ENCODE results near the gene CPNE4. TPM values are rescaled to one million over a fixed set of nuclear protein-coding genes. Genes with fewer than 3 reads are reported as not detected.
A peak's percentile ranks its signal among the peaks of the same experiment; 100 is the strongest.

The CPNE4 gene
- total RNA-seq, 4 donors from 2014 or later = 0.17 to 0.52 TPM; not detected in 2

DNA sequence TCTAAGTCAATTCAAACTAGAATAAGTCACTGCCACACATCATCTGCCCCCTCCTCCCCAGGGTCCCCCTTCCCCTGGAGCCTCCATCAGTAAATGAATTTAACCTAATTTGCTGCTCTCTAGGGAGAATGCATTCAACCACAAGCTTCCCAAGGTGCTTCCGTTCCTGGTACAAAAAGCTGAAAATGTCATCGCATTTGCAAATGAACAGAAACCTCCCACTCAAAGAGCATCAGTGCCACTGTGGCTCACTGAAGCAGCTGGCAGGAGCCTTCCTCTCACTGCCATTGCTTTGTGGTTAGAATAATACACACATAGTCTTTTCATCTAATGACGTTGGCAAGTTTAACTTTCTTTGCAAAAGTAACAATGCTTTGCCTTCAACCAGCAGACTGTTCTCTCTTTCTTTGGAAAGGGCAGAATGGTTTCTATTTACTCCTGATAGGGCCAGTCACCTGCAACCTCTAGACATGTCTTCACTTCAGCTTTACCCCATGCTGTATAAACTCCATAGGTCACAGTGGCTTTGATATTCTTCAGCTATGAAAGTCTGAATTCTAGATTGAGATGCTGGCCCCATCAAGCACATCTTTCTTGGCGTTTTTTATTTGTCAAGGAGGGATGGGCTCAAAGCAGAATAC lies 238.1 kb downstream of the CPNE4 start:
- peaks cover 0 to 9% (median 0%) of the 10 kb centered on the region in 4 donors for H3K4me1 ChIP-seq
- TF ChIP-seq POLR2A (IDR thresholded peaks at IDR 0.05; ENCODE audit: low read depth) = no peak
- TF ChIP-seq, protein P1, sequence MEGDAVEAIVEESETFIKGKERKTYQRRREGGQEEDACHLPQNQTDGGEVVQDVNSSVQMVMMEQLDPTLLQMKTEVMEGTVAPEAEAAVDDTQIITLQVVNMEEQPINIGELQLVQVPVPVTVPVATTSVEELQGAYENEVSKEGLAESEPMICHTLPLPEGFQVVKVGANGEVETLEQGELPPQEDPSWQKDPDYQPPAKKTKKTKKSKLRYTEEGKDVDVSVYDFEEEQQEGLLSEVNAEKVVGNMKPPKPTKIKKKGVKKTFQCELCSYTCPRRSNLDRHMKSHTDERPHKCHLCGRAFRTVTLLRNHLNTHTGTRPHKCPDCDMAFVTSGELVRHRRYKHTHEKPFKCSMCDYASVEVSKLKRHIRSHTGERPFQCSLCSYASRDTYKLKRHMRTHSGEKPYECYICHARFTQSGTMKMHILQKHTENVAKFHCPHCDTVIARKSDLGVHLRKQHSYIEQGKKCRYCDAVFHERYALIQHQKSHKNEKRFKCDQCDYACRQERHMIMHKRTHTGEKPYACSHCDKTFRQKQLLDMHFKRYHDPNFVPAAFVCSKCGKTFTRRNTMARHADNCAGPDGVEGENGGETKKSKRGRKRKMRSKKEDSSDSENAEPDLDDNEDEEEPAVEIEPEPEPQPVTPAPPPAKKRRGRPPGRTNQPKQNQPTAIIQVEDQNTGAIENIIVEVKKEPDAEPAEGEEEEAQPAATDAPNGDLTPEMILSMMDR (IDR thresholded peaks at IDR 0.05) = no peak
- TF ChIP-seq EP300 (IDR thresholded peaks at IDR 0.05) = no peak
- TF ChIP-seq POLR2AphosphoS5 (IDR thresholded peaks at IDR 0.05) = no peak
- no peak for DNase-seq (ENCODE audit: extremely low spot score)
- 45% methylated on average over 4 of the region's 4 CpGs for WGBS
- no peak overlapping the region for H3K4me3 ChIP-seq
- H3K9me3 ChIP-seq = no peaks in the 10 kb centered on the region
- H3K27me3 ChIP-seq = no peaks in the 10 kb centered on the region
- no peak overlapping the region for H3K27ac ChIP-seq (replicated peaks in 1 of 4)
- intact Hi-C loops (cut with DNase I) = loop anchor here (5.0 kb wide), 1 partner anchor 231 kb away; no protein-coding TSS in a partner anchor
- H3K36me3 ChIP-seq = no peaks in the 10 kb centered on the region

DNA sequence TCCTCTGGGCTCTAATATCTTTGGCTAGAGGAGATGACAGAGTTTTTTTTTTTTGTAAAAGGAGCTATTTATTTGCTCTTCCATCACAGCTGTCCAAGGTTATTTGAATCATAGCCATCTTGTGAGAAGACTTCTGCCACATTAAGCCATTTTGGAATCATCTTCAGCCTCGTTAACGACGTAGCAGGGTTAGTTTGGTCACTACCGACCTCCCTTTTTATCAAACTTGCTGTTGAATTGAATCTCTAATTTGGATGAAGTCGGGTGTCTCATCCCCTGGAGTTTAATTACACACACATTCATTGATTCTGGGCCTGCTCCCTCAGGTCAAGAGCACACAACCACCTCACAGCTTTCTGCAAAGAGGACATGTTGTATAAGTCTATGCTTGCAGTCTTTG lies 238.7 kb downstream of the CPNE4 start:
- H3K27ac ChIP-seq (replicated peaks in 1 of 4) = no peak overlapping the region
- no peak for DNase-seq (ENCODE audit: extremely low spot score)
- no peak overlapping the region for H3K4me3 ChIP-seq
- TF ChIP-seq EP300 (IDR thresholded peaks at IDR 0.05) (no peak), POLR2AphosphoS5 (IDR thresholded peaks at IDR 0.05) (no peak), POLR2A (IDR thresholded peaks at IDR 0.05; ENCODE audit: low read depth) (no peak)
- TF ChIP-seq, protein P1 (IDR thresholded peaks at IDR 0.05) = no peak
- H3K9me3 ChIP-seq = no peaks in the 10 kb centered on the region
- H3K36me3 ChIP-seq = no peaks in the 10 kb centered on the region
- peaks cover 0 to 9% (median 0%) of the 10 kb centered on the region in 4 donors for H3K4me1 ChIP-seq
- H3K27me3 ChIP-seq = no peaks in the 10 kb centered on the region
- intact Hi-C loops (cut with DNase I) = loop anchor here (5.0 kb wide), 1 partner anchor 231 kb away; no protein-coding TSS in a partner anchor
- WGBS = 90% methylated on average over 5 of the region's 5 CpGs

DNA sequence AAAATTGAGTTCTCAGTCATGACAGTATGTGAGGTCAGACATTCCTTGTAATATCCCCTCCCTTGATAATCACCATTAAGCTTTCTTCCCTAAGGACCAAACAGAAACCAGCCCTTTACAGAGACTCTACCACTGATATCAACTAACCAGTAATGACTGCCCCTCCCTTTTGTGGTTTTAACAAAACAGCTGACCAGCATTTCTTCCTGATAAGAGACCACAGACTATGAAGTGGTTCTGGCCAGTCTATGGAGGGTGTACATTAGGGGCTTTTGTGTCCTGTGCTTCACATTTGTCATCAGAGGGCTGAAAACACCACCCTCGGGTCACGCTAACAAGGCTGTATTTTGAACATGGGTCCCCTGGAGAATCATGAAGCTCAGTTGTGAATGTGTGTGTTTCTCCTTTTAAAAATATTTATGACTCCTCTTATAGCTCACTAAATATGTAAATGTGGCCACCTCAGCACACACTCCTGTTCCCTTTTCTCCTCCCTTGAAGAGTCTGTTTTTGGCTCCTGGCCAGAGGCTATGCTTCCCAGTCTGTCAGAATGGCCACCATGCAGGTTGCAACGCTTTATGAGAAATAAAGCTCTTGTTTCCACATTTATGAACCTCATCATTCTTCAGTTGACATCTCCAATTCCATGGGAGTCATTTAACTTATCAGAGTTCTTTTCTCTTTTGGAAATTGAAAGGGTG lies 239.3 kb downstream of the CPNE4 start:
- intact Hi-C loops (cut with DNase I) = loop anchor here (5.0 kb wide), 1 partner anchor 232 kb away; no protein-coding TSS in a partner anchor
- 91% methylated on average over 3 of the region's 3 CpGs for WGBS
- no peak for TF ChIP-seq EP300 (IDR thresholded peaks at IDR 0.05)
- no peak for TF ChIP-seq POLR2AphosphoS5 (IDR thresholded peaks at IDR 0.05)
- TF ChIP-seq POLR2A (IDR thresholded peaks at IDR 0.05; ENCODE audit: low read depth) = no peak
- TF ChIP-seq, protein P1 (IDR thresholded peaks at IDR 0.05) = no peak
- H3K4me1 ChIP-seq = peaks cover 0 to 9% (median 0%) of the 10 kb centered on the region in 4 donors
- no peak overlapping the region for H3K27ac ChIP-seq (replicated peaks in 1 of 4)
- no peak for DNase-seq (ENCODE audit: extremely low spot score)
- no peaks in the 10 kb centered on the region for H3K27me3 ChIP-seq
- no peaks in the 10 kb centered on the region for H3K9me3 ChIP-seq
- H3K4me3 ChIP-seq = no peak overlapping the region
- no peaks in the 10 kb centered on the region for H3K36me3 ChIP-seq

DNA sequence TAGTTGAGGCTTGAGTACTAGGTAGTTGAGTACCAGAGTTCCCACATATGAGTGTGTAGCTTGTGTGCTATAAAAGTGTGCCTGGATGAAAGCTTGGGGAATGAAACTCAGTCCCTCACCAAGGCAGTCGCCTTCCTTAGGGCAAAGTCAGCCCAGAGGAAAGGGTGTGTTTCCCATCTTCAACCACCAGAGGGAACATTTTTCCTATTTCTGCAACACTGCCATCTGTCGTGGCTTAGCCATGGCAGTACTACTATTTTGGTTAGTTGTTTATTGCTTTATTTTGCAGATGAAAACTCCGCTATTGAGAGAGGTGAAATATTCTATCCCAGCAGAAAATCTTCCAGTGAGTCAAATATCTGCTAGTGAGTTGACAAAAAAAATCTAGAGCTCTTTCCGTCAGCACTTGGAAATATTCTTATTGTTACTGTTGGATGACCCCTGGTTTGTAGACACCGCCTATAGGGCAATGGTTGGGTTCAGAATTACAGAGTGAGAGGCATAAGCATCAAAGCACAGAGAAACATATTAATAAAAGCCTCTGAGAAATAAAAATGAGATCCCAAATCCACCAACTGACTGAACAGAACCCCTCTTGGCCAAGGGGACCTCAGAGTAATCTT lies 239.9 kb downstream of the CPNE4 start:
- no peak overlapping the region for H3K27ac ChIP-seq (replicated peaks in 1 of 4)
- 33% methylated on average over 5 of the region's 5 CpGs for WGBS
- H3K4me1 ChIP-seq = peaks cover 0 to 13% (median 0%) of the 10 kb centered on the region in 4 donors
- H3K36me3 ChIP-seq = no peaks in the 10 kb centered on the region
- no peaks in the 10 kb centered on the region for H3K27me3 ChIP-seq
- no peak for DNase-seq (ENCODE audit: extremely low spot score)
- intact Hi-C loops (cut with DNase I) = loop anchor here (5.0 kb wide), 1 partner anchor 232 kb away; no protein-coding TSS in a partner anchor
- TF ChIP-seq POLR2A (IDR thresholded peaks at IDR 0.05; ENCODE audit: low read depth) (no peak), POLR2AphosphoS5 (IDR thresholded peaks at IDR 0.05) (no peak), EP300 (IDR thresholded peaks at IDR 0.05) (no peak)
- TF ChIP-seq, protein P1 (IDR thresholded peaks at IDR 0.05) = peak; percentile 55 to 79 (median 66)
- H3K9me3 ChIP-seq = no peaks in the 10 kb centered on the region
- no peak overlapping the region for H3K4me3 ChIP-seq
